GM18520 (cell line): ENCODE data around the gene URI1.
"Not testable (repeated sequence)": the region's sequence is repeated elsewhere in the genome, so short reads cannot be mapped to it uniquely, and the experiment has no call there.

Source experiments
- ATAC-seq: cut with Tn5 transposase; IDR thresholded peaks from one replicate; pipeline ENCODE4 v1.9.1; 2021; ENCODE audit not compliant: unreplicated experiment

Gene URI1

GRCh38 chr19:30020189-30020588 lies 78.2 kb downstream of the URI1 start:
- ATAC-seq, result no peak

DNA sequence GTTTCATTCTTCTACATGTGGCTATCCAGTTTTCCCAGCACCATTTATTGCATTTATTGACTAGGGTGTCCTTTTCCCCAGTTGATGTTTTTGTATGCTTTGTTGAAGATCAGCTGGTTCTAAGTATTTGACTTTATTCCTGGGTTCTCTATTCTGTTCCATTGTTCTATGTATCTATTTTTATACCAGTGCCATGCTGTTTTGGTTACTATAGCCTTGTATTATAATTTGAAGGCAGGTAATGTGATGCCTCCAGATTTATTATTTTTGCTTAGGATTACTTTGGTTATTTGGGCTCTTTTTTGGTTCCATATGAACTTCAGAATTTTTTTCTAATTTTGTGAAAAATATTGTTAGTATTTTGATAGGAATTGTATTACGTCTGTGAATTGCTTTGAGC lies 80.6 kb downstream of the URI1 start:
- ATAC-seq, result no peak

DNA sequence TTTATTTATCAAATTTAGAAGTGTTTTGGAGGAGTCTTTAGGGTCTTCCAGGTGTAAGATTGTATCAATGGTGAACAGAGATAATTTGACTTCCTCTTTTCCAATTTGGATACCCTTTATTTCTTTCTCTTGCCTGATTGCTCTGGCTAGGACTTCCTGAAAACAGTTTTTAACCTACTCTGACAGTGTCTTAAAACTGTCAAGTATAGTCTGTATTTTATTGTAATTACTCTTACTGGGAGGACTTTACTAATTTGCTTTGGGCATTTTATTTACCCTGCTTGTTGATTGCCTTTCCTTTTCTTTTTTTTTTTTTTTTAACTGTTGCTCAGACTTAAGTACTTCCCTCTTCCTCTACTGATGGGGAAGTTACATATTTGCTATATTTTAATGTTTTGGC lies 81.3 kb downstream of the URI1 start:
- no peak for ATAC-seq

GRCh38 chr19:30024091-30024490 lies 82.1 kb downstream of the URI1 start:
- ATAC-seq, result no peak

DNA sequence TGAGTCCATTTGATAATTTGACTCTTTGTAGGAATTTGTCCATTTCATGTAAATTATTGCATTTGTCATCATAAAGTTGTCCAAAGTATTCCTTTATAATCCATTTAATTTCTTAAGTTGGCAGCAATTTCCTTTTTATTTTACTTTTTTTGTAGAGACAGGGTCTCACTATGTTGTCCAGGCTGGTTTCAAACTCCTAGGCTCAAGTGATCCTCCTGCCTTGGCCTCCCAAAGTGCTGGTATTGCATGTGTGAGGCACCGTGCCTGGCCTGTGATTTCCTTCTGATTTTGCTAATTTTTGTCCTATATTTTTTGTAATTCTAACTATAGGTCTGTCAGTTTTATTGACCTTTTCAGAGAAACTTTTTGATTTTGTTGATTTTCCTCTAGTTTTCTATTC lies 84.9 kb downstream of the URI1 start:
- ATAC-seq, result no peak

DNA sequence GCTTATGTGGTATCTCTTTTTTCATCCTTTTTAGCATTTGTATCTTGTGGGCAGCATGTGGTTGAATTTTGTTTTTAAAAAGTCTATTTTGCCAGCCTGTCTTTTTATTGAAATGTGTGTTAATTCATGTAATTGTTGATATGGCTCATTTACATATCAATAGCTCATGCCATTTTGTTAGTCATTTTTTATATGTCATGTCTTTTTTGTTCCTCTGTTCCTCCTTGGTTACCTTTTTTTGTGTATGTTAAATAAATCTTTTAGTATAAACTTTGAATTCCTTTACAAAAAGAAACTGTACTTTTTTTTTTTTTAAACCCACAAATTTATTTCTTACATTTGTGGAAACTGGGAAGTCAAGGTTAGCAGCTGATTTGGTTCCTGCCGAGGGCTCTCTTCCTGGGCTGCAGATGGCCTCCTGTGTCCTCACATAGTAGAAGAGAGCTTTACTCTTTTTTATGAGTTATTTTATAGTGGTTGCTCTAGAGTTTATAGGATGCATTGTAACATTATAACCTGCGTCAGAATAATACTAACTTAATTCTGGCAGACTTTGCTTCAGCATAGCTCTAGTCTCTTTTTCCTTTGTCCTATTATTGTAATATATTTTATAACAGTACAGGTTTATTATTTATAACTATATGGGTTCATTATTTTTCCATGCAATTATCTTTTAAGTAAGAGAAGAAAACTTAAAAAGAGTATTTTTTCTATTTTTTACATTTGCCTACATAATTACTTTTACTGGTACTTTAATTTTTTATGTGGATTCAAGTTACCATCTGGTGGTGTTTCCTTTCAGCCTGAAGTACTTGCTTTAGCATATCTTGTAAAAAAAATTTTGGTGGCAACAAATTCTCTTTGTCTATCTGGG lies 86.3 kb downstream of the URI1 start:
- no peak for ATAC-seq

- no peak for ATAC-seq
Measured at GRCh38 chr19:30028992-30029343, 86.9 kb downstream of the URI1 start.

DNA sequence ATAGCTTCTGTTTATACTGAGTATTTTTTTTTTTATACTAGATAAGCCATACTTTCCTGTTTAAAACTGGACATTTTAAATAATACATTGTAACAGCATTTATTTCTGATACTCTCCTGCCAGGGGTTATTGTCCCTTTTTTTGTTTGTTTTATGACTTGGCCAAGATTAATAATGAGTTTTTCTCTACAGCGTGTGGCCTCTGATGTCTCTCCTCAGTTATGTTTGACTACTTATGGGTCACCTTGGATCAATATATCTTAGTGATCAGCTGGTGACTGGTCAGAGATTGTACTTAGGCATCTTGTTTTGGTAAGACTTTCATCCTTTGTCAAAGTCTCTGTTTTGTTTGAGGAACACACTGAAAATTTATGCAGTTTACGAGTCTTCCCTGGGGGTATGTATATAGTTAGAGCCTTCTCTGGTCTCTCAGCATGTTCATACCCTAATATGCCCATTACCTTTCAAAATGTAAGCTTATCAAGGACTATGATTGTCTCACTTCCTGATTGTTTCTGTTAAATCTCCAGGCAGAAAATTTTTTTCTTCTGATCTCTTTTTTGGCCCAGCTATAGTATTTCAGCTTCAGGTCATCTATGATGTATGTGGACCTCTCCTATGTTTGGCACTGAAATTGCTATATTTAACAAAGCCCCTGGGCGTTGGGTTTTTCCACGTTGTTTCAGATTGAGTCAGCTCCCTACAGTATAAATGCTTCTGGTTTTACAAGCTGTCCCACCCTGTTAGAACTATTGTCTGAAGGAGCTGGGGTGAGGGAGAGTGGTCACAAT lies 87.9 kb downstream of the URI1 start:
- ATAC-seq, result no peak

DNA sequence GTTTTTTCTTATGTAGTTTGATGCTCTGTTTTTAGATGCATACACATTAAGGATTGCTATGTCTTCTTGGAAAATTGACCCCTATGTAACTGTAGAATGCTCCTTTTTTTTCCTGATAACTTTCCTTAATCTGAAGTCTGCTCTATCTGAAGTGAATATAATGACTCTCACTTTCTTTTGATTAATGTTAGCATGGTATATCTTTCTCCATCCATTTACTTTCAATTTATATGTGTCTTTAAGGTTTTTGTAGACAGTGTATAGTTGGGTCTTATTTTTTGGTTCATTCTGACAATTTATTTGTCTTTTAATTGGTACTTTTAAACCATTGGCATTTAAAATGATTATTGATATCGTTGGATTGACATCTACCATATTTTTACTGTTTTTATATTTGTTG lies 92.3 kb downstream of the URI1 start:
- no peak for ATAC-seq

DNA sequence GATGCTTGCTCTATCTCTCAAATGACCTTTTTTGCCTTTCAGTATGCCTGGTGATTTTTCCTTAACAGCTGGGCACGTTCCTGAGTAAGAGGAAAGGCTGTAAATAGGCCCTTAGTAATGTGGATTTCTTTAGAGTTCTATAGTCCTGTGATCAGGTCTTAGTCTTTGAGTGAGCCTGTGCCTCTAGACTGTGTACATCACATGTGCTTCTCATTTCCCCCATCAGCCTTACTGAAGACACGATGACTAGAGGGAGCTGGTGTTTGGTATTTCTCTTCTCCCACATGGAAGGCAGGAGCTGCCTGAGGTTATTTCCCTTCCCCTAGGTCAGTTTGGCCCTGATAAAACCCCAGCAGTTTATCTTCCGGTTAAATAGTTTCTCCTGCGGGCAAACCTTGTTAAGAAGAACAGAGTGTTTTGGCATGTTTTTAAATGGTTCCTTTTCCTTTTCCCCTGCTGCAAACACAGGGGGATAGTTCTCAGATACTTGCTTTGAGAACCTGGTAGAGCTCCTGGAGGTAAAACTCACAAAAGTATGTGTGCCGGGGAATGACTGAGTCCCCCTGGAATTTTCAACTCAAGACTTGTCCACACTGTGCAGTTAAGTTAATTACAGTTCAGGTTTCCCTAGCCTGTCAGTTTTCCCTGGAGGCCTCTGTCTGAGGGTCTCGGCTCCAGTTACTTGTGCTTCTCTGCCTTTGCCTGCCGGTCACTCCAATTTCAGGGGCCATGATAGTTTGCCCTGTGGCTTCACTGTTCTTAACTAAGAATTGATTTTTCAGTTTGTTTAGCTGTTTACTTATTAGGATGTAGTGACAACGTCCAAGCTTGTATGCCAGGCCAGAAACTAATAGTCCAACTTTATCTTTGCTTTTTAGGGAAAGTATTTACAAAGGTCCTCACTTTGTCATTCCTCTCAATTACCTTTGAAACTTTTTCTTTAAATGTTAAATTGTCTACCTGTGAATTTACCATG lies 94.4 kb downstream of the URI1 start:
- ATAC-seq, result no peak

GRCh38 chr19:30037835-30038234 lies 95.8 kb downstream of the URI1 start:
- no peak for ATAC-seq

DNA sequence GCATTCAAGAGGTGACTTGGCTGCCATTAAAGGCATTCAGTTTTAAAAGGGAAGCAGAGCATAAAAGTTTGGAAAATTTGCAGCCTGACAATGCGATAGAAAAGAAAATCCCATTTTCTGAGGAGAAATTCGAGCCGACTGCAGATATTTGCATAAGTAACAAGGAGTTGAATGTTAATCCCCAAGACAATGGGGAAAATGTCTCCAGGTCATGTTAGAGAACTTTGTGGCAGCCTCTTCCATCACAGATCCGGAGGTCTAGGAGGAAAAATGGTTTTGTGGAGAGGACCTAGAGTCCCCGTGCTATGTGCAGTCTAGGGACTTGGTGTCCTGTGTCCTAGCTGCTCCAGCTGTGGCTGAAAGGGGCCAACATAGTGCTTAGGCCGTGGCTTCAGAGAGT lies 99.9 kb downstream of the URI1 start:
- ATAC-seq, result not testable (repeated sequence)

- not testable (repeated sequence) for ATAC-seq
Measured at GRCh38 chr19:30043008-30043407, 101.0 kb downstream of the URI1 start.

DNA sequence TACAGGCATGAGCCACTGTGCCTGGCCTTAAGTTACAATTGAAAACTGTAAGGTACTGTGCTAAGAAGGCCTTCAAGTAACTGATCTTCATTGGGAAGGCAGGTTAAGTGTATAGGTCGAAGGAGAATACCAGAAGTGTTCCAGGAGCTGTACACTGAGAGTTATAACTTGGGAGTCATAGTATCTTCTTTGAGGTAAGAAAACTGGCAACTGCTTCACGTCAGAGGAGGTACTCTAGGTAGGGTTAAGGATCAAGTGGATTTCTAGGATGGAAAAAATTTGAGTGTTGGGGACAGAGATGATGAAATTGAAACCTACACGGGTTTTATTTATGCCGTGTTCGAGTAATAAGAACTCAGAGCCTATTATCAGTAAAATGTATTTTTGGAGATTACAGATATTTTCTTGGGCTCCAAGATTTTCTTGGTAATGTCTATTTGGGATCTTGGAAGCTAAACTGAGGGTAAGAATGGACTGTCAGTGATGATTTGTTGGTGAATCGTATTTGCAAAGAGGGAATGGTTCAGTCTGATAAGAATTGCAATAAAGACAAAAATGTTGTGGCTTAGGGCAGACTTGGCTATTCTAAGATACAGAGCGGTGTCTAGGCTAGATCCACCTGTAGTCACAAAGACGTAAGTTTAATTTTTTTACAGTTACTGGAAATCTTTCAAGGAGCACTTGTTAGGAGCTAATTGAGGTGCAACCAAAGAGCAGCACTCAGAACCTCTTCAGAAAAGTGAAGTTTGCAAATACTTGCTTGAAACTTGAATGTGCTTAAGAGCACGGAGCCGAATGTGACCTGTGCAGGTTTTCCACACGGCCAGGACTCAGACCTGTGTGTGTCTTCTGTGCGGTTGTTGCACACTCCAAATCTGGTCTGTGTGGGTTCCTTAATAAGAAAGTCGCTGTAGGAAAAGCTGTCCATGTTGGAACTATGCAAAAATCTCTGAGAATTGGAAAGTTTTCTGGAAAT lies 102.5 kb downstream of the URI1 start:
- no peak for ATAC-seq

DNA sequence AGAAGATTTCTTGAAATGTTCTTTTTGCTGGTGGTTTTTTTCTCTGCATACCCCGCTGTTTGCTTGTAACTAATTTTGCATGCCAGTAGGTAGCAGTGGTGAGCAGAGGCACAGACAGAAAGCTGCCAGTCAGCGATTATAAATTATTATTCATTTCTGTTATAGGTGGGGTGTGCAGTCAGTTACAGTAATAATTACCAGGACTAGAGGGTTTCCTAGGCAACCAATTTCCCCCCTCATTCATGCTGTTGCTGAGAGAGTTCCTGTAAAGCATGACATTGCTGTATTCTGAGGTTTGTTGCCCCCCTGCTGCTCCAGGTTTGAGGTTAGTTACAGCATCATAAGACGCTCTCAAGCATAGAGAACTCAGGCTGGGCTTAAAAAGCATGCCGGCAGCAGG lies 104.5 kb downstream of the URI1 start:
- no peak for ATAC-seq

- ATAC-seq, result no peak
Measured at GRCh38 chr19:30047432-30047831, 105.4 kb downstream of the URI1 start.

DNA sequence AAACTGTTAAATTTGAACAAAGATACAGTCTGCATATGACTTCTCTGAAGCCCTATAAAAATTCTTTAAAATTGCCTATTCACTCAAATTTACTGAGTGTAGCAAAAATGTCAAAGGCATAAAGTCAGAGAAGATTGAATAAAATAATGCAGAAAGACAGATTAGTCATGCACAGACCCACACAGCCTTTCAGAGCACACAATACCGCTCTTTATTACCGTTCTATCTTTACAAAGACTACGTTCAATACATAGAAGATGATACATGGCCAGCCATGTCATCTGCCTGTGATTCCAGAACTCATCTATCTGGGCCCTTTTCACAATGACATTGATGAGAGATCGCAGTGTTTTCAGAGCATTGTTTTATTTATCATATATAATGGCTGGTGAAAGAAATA lies 107.2 kb downstream of the URI1 start:
- no peak for ATAC-seq

GRCh38 chr19:30049846-30050667 lies 108.0 kb downstream of the URI1 start:
- no peak for ATAC-seq
